ENCODE data around the gene TCERG1. TPM values are rescaled to one million over a fixed set of nuclear protein-coding genes. Genes with fewer than 3 reads are reported as not detected.

The TCERG1 gene
- total RNA-seq, 1 donor from 2014 or later = 46.3 TPM

DNA sequence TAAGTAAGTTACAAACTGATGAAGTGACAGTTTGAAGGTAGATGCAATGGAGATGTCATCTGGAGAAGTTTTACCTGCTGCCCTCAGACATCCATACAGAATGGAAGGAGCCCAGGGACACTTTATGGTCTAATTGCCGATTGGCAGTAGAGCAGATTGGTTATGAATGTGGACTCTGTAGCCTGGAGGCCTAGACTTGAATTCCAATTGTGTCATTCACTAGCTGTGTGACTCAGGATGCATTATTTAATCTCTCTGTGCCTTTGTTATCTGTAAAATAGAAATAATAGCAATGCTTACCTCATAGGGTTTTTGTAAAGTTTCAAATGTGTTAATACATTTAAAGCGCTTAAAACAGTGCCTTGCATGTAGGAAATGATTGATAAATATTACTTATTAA is 5.2 kb upstream of the TCERG1 start:
- TF ChIP-seq, protein P1, sequence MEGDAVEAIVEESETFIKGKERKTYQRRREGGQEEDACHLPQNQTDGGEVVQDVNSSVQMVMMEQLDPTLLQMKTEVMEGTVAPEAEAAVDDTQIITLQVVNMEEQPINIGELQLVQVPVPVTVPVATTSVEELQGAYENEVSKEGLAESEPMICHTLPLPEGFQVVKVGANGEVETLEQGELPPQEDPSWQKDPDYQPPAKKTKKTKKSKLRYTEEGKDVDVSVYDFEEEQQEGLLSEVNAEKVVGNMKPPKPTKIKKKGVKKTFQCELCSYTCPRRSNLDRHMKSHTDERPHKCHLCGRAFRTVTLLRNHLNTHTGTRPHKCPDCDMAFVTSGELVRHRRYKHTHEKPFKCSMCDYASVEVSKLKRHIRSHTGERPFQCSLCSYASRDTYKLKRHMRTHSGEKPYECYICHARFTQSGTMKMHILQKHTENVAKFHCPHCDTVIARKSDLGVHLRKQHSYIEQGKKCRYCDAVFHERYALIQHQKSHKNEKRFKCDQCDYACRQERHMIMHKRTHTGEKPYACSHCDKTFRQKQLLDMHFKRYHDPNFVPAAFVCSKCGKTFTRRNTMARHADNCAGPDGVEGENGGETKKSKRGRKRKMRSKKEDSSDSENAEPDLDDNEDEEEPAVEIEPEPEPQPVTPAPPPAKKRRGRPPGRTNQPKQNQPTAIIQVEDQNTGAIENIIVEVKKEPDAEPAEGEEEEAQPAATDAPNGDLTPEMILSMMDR (IDR thresholded peaks at IDR 0.05) = no peak
- peaks cover 4% of the 10 kb centered on the region for H3K27me3 ChIP-seq
- H3K27ac ChIP-seq = no peak overlapping the region
- no peaks in the 10 kb centered on the region for H3K9me3 ChIP-seq
- ATAC-seq = no peak
- intact Hi-C loops (cut with DNase I) = no loop called here
- DNase-seq = no peak
- no peaks in the 10 kb centered on the region for H3K36me3 ChIP-seq
- no peak overlapping the region for H3K4me3 ChIP-seq
- H3K4me1 ChIP-seq = no peaks in the 10 kb centered on the region

DNA sequence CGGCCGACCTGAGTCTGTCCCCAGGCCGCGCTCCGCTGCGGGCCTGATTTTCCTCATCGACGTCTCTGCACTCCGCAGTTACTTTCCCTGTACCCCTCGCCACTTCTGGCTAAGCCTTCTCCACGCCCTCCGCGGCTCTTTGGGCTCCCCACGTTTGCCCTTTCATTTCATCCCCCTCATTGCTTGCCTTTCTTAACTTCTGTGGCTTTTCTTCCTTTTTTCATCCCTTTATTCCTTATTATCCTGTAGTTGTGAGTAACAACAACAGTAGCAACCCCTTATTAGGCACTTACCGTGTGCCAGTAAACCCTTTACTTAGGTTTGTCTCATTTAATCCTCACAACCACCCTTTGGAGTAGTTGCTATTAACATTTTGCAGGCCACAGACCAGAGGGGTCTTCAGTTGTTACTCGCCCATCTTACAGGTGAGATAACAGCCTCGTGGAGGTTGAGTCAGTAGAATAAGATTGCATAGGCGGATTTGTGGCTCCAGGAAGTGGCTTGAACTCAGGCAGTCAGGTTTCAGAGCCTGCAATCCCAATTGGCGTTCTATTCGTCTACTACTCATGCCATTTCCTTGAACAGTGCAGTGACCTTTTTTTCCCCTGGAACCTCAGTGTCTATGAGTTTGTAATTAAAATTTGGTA is 724 bp downstream of the TCERG1 start:
- no peaks in the 10 kb centered on the region for H3K9me3 ChIP-seq
- H3K36me3 ChIP-seq = no peaks in the 10 kb centered on the region
- intact Hi-C loops (cut with DNase I) = no loop called here
- no peak for DNase-seq
- peak overlapping the region; percentile 99 for H3K4me3 ChIP-seq
- H3K27me3 ChIP-seq = no peaks in the 10 kb centered on the region
- peaks cover 22% of the 10 kb centered on the region for H3K4me1 ChIP-seq
- peak overlapping the region; percentile 94 for H3K27ac ChIP-seq
- TF ChIP-seq, protein P1 (IDR thresholded peaks at IDR 0.05) = no peak
- peak; percentile 51 for ATAC-seq

DNA sequence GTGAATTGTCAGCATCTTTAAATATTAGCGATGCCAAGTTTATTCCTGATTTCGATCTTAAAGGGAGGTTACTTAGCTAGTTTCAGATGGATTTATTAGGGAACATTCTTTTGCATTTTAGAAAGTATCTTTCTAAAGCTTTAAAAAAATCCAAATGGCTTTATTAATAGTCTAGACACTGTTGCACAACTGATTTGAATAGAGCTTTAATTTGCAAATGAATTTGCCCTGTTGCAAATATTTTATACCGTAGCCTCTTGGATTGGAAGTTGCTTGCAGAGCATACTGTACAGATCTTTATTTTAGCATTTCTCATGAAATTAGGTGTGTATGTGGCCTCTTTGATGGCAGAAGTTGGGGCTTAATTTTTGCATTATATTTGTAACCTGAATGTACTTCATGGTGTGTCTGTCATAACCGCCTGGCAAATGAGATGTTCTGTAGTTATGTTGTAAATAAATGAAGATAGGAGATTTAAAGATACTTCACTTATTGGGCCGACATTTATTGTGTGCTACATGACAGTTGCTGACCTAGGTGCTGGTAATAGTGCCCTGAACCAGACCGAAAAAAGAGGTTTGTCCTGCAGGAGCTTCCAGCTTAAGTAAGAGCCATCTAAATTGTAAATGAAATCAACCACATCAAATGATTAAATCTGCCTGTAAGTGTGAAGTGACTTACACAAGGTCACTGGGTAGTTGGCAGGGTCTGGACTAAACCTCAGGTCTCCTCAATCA is 1.8 kb downstream of the TCERG1 start:
- H3K4me1 ChIP-seq = peaks cover 25% of the 10 kb centered on the region
- no peaks in the 10 kb centered on the region for H3K9me3 ChIP-seq
- H3K27ac ChIP-seq = no peak overlapping the region
- TF ChIP-seq, protein P1 (IDR thresholded peaks at IDR 0.05) = no peak
- H3K36me3 ChIP-seq = no peaks in the 10 kb centered on the region
- ATAC-seq (no peak), DNase-seq (no peak)
- H3K27me3 ChIP-seq = no peaks in the 10 kb centered on the region
- peak overlapping the region; percentile 99 for H3K4me3 ChIP-seq
- intact Hi-C loops (cut with DNase I) = no loop called here

DNA sequence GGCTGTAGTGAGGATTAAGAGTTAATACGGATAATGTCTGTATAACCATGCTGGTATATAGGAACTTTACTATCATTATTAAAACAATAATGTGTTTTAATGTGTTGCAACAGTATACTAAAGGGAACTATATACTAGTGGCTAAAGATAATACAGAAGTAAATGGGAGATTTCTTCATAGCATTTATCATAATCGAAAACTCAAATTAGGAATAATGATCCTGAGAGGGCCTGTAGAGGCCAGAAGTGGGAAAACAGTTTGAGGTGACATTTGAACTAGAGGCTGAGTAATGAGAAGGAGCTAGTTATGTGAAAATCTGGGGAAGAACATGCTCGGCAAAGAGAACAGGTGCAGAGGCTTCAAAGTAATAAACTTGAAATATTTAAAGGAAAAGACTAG is 2.9 kb downstream of the TCERG1 start:
- intact Hi-C loops (cut with DNase I) = no loop called here
- TF ChIP-seq, protein P1 (IDR thresholded peaks at IDR 0.05) = no peak
- Histone ChIP-seq H3K27ac (no peak overlapping the region), H3K4me3 (no peak overlapping the region), H3K4me1 (peaks cover 25% of the 10 kb centered on the region), H3K9me3 (no peaks in the 10 kb centered on the region), H3K36me3 (peaks cover 2% of the 10 kb centered on the region), H3K27me3 (no peaks in the 10 kb centered on the region)
- DNase-seq = no peak
- ATAC-seq = no peak

DNA sequence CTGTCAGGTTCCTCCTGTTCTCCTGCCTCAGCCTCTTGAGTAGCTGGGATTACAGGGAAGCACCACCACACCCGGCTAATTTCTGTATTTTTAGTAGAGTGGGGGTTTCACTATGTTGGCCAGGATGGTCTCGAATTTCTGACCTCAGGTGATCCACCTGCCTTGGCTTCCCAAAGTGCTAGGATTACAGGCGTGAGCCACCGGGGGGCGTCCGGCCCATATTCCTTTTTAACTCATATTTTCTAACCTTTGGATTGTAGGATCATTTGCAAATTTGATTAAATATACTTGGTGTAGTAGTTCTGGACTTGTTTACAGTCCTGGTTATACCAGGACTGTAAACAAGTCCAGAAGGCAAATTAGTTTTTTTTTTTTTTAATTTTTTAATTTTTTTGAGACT is 4.3 kb downstream of the TCERG1 start:
- TF ChIP-seq, protein P1 (IDR thresholded peaks at IDR 0.05) = peak; percentile 11
- H3K9me3 ChIP-seq = no peaks in the 10 kb centered on the region
- DNase-seq (no peak), ATAC-seq (no peak)
- H3K4me1 ChIP-seq = peaks cover 25% of the 10 kb centered on the region
- H3K27ac ChIP-seq = no peak overlapping the region
- no peak overlapping the region for H3K4me3 ChIP-seq
- intact Hi-C loops (cut with DNase I) = no loop called here
- peaks cover 16% of the 10 kb centered on the region for H3K36me3 ChIP-seq
- no peaks in the 10 kb centered on the region for H3K27me3 ChIP-seq
